Gastrocnemius medialis (tissue), 4 donors: Measurements from ENCODE around the gene ZNF674.

Experiments
- CTCF ChIP-seq, 5 experiments: fragments of 450-650 bp in 3 of 5; fragments of 200-600 bp in 2 of 5; sonication (generic) in 2 of 5; IDR thresholded peaks in 4 of 5; conservative IDR thresholded peaks in 1 of 5; 1 replicate in 4 of 5; 2 replicates in 1 of 5; pipeline ENCODE4 v1.5.1; 2016 to 2019; ENCODE audit warnings: antibody characterized with exemption in 5 of 5, mild to moderate bottlenecking in 3 of 5, moderate library complexity in 3 of 5
- POLR2A ChIP-seq, 2 donors: fragments of 450-650 bp; IDR thresholded peaks; one replicate each; pipeline ENCODE4 v1.6.1; 2017; ENCODE audit warnings: antibody characterized with exemption in 2 of 2, mild to moderate bottlenecking in 2 of 2, moderate library complexity in 2 of 2

- TF ChIP-seq CTCF (IDR thresholded peaks at IDR 0.05 in 4 of 5, conservative IDR thresholded peaks at IDR 0.05 in 1 of 5) (no peak), POLR2A (IDR thresholded peaks at IDR 0.05) (no peak)
Observed at GRCh38 chrX:46463682-46464081, 81.5 kb downstream of the ZNF674 start.
